ENCODE data around the gene TMEM176B.
"Not testable (repeated sequence)": the region's sequence is repeated elsewhere in the genome, so short reads cannot be mapped to it uniquely, and the experiment has no call there.

The TMEM176B gene

GRCh38 chr7:150780292-150780691 lies 19.9 kb downstream of the TMEM176B start:
- peaks cover 2% of the 10 kb centered on the region for H3K4me1 ChIP-seq (ENCODE audit: control insufficient read depth, insufficient read depth, low read length)
- H3K27ac ChIP-seq (ENCODE audit: low read depth, low read length), result no peak overlapping the region
- H3K9ac ChIP-seq (ENCODE audit: low read length), result no peak overlapping the region
- H3K27me3 ChIP-seq (ENCODE audit: control insufficient read depth, insufficient read depth, low read length), result no peaks in the 10 kb centered on the region
- no peak overlapping the region for H3K4me3 ChIP-seq (ENCODE audit: low read length)
- no peaks in the 10 kb centered on the region for H3K36me3 ChIP-seq (ENCODE audit: control insufficient read depth, insufficient read depth, low read length)

DNA sequence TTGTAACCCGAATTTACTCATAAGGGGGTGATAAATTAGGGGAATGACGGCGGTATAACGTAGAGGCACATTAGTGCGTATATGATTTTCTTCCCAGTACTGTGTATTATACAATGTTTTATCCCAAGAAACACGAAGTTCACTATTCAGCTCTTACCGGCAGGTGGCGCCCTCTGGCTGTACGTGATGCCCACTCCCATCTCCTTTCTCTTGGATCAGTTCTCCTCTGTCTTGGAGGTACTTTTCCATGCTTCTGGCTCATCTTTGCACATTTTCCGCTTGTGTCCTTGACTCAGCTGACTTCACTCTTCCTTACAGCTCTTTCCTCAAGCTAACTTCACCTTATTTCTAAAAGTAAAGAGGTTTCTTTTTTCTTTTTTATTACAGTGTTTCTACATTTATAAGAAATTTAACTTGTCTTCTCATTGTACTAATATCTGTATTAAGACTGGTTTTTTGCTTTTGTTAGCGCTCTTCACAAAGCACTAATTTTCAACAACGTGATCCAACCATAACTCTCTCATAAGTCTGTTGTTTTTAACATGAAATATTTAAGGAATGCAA lies 21.3 kb downstream of the TMEM176B start:
- Histone ChIP-seq H3K36me3 (ENCODE audit: control insufficient read depth, insufficient read depth, low read length) (no peaks in the 10 kb centered on the region), H3K9ac (ENCODE audit: low read length) (no peak overlapping the region), H3K4me1 (ENCODE audit: control insufficient read depth, insufficient read depth, low read length) (peaks cover 2% of the 10 kb centered on the region), H3K4me3 (ENCODE audit: low read length) (no peak overlapping the region), H3K27me3 (ENCODE audit: control insufficient read depth, insufficient read depth, low read length) (no peaks in the 10 kb centered on the region), H3K27ac (ENCODE audit: low read depth, low read length) (no peak overlapping the region)

- Histone ChIP-seq H3K27me3 (ENCODE audit: control insufficient read depth, insufficient read depth, low read length) (no peaks in the 10 kb centered on the region), H3K27ac (ENCODE audit: low read depth, low read length) (no peak overlapping the region), H3K36me3 (ENCODE audit: control insufficient read depth, insufficient read depth, low read length) (no peaks in the 10 kb centered on the region), H3K9ac (ENCODE audit: low read length) (no peak overlapping the region), H3K4me3 (ENCODE audit: low read length) (no peak overlapping the region), H3K4me1 (ENCODE audit: control insufficient read depth, insufficient read depth, low read length) (peaks cover 2% of the 10 kb centered on the region)
Observed at GRCh38 chr7:150778014-150778737, 22.0 kb downstream of the TMEM176B start.

DNA sequence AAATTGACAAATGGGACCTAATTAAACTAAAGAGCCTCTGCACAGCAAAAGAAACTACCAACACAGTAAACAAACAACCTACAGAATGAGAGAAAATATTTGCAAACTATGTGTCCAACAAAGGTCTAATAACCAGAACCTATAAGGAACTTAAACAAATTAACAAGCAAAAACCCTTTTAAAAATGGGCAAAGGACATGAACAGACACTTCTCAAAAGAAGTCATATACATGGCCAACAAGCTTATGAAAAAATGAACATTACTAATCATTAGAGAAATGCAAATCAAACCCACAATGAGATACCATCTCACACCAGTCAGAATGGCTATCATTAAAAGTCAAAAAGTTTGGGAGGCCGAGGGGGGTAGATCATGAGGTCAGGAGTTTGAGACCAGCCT lies 26.0 kb downstream of the TMEM176B start:
- H3K27ac ChIP-seq (ENCODE audit: low read depth, low read length); H3K27me3 ChIP-seq (ENCODE audit: control insufficient read depth, insufficient read depth, low read length); H3K9ac ChIP-seq (ENCODE audit: low read length); H3K36me3 ChIP-seq (ENCODE audit: control insufficient read depth, insufficient read depth, low read length); H3K4me1 ChIP-seq (ENCODE audit: control insufficient read depth, insufficient read depth, low read length); H3K4me3 ChIP-seq (ENCODE audit: low read length): not testable (repeated sequence)

DNA sequence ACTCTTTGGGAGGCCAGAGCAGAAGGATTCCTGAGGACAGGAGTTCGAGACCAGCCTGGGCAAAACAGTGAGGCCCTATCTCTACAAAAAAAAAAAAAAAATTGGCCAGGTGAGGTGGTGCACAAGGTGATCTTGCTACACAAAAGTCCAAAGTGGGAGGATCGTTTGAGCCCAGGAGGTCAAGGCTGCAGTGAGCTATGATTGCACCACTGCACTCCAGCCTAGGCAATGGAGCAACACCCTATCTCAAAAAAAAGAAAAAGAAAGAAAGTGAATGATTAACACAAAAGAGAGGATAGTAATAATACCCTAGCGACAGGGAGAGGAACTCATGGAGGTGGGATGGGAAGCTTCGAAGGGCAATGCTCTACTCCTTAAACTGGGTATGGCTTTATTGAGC lies 30.4 kb downstream of the TMEM176B start:
- no peak overlapping the region for H3K4me3 ChIP-seq (ENCODE audit: low read length)
- H3K27me3 ChIP-seq (ENCODE audit: control insufficient read depth, insufficient read depth, low read length), result no peaks in the 10 kb centered on the region
- no peaks in the 10 kb centered on the region for H3K4me1 ChIP-seq (ENCODE audit: control insufficient read depth, insufficient read depth, low read length)
- no peak overlapping the region for H3K27ac ChIP-seq (ENCODE audit: low read depth, low read length)
- H3K9ac ChIP-seq (ENCODE audit: low read length), result no peak overlapping the region
- no peaks in the 10 kb centered on the region for H3K36me3 ChIP-seq (ENCODE audit: control insufficient read depth, insufficient read depth, low read length)

DNA sequence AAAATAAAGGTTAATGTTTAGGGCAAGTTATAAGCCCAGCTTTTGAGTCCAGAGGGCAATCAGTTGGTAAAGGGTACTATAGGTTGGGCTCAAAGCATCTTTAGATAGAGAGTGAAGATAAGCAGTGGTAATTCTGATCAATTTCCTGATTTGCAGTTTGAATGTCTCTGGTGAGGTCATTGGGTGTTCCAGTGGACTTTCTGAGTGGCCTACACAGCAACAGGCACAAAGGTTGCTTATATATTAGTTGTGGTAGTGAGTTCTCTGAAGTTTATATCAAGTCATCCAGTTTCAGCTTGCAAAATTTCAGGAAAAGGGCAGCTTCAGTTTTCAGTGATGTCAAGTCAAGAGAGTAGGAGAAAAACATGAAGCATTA lies 33.8 kb downstream of the TMEM176B start:
- Histone ChIP-seq H3K36me3 (ENCODE audit: control insufficient read depth, insufficient read depth, low read length) (no peaks in the 10 kb centered on the region), H3K27ac (ENCODE audit: low read depth, low read length) (no peak overlapping the region), H3K4me1 (ENCODE audit: control insufficient read depth, insufficient read depth, low read length) (no peaks in the 10 kb centered on the region), H3K9ac (ENCODE audit: low read length) (no peak overlapping the region), H3K4me3 (ENCODE audit: low read length) (no peak overlapping the region), H3K27me3 (ENCODE audit: control insufficient read depth, insufficient read depth, low read length) (no peaks in the 10 kb centered on the region)

DNA sequence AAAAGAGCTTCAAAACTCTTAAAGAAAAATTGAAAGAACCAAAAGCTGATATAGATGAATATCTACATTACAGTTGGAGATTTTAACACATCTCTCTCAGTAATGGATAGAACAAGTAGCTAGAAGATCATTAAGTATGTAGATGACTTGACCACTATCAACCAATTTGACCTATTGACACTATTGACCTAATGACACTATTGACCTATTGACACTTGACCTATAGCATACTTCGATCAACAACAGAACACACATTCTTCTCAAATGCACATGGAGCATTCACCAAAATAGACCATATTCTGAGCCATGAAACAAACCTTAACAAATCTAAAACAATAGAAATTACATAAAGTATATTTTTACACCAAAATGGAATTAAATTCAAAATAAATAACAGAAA lies 40.7 kb downstream of the TMEM176B start:
- Histone ChIP-seq H3K4me3 (ENCODE audit: low read length) (no peak overlapping the region), H3K27ac (ENCODE audit: low read depth, low read length) (no peak overlapping the region), H3K27me3 (ENCODE audit: control insufficient read depth, insufficient read depth, low read length) (no peaks in the 10 kb centered on the region), H3K4me1 (ENCODE audit: control insufficient read depth, insufficient read depth, low read length) (no peaks in the 10 kb centered on the region), H3K36me3 (ENCODE audit: control insufficient read depth, insufficient read depth, low read length) (no peaks in the 10 kb centered on the region), H3K9ac (ENCODE audit: low read length) (no peak overlapping the region)

DNA sequence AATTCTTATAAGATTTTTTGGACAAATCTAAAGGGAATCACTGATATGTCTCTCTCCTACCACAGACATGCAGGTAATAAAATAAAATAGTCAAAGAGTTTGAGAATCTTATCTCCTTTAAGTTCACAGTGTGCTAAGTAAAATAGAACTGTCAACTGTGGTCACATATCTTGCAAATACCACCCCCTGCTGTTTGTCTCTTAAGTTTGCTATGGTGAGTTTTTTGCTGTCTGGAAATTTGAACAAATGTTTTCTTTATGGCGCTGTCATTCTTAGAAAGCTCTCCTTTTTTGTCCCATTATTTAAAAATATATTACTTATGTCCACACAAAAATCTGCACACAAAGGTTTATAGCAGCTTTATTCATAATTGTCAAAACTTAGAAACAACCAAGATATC lies 43.3 kb downstream of the TMEM176B start:
- H3K27ac ChIP-seq (ENCODE audit: low read depth, low read length), result no peak overlapping the region
- H3K9ac ChIP-seq (ENCODE audit: low read length), result no peak overlapping the region
- no peaks in the 10 kb centered on the region for H3K27me3 ChIP-seq (ENCODE audit: control insufficient read depth, insufficient read depth, low read length)
- H3K4me1 ChIP-seq (ENCODE audit: control insufficient read depth, insufficient read depth, low read length), result no peaks in the 10 kb centered on the region
- H3K4me3 ChIP-seq (ENCODE audit: low read length), result no peak overlapping the region
- no peaks in the 10 kb centered on the region for H3K36me3 ChIP-seq (ENCODE audit: control insufficient read depth, insufficient read depth, low read length)

DNA sequence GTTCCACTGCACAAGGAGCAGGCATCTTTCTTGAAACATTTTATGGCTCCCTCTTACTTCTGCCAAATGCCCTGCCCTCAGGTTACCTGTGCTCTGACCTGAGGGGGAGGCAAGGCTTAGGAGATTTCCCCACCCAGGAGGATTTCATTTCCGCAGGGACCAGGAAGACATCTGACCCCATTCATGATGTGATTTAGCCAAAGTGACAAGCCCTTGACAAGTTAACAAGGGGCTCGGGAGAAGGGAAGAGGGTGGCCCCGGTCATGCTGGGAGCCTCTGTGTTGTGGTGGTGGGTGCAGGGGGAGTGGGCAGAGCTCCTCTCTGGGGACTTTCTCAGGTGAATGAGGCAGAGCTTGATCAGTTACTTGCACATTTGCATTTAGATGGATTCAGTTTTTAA lies 44.0 kb downstream of the TMEM176B start:
- Histone ChIP-seq H3K9ac (ENCODE audit: low read length) (no peak overlapping the region), H3K4me3 (ENCODE audit: low read length) (no peak overlapping the region), H3K4me1 (ENCODE audit: control insufficient read depth, insufficient read depth, low read length) (no peaks in the 10 kb centered on the region), H3K27ac (ENCODE audit: low read depth, low read length) (no peak overlapping the region), H3K27me3 (ENCODE audit: control insufficient read depth, insufficient read depth, low read length) (no peaks in the 10 kb centered on the region), H3K36me3 (ENCODE audit: control insufficient read depth, insufficient read depth, low read length) (no peaks in the 10 kb centered on the region)

DNA sequence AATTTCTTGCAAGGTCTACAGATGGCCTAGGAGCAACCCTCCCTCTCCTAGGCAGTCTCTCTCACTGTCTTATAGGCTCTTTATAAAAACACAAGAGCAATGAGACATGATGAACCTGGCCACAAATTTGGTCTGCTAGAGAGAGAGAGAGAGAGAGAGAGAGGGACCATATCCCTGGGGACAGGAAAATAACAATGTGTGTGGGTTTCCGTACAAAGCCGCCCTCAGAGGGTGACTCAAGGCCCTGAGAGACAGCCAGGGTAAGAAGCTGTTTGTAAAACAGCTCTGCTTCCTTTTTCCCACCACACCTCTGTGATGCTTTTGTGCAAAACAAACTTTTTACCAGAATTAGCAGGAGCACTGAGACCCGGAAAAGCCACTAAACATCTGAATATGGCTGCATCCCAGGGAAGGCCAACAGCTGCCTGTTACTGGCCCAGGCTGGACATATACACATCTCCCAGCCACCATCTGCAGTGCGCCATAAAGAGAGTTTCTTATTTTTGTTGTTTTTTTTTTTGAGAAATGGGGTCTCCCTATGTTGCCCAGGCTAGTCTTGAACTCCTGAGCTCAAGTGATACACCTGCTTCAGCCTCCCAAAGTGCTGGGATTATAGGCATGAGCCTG lies 44.6 kb downstream of the TMEM176B start:
- Histone ChIP-seq H3K27me3 (ENCODE audit: control insufficient read depth, insufficient read depth, low read length) (no peaks in the 10 kb centered on the region), H3K4me3 (ENCODE audit: low read length) (no peak overlapping the region), H3K9ac (ENCODE audit: low read length) (no peak overlapping the region), H3K27ac (ENCODE audit: low read depth, low read length) (no peak overlapping the region), H3K36me3 (ENCODE audit: control insufficient read depth, insufficient read depth, low read length) (no peaks in the 10 kb centered on the region), H3K4me1 (ENCODE audit: control insufficient read depth, insufficient read depth, low read length) (no peaks in the 10 kb centered on the region)

- Histone ChIP-seq H3K27ac (ENCODE audit: low read depth, low read length) (no peak overlapping the region), H3K9ac (ENCODE audit: low read length) (no peak overlapping the region), H3K36me3 (ENCODE audit: control insufficient read depth, insufficient read depth, low read length) (no peaks in the 10 kb centered on the region), H3K4me3 (ENCODE audit: low read length) (no peak overlapping the region), H3K4me1 (ENCODE audit: control insufficient read depth, insufficient read depth, low read length) (no peaks in the 10 kb centered on the region), H3K27me3 (ENCODE audit: control insufficient read depth, insufficient read depth, low read length) (no peaks in the 10 kb centered on the region)
Observed at GRCh38 chr7:150754951-150755350, 45.2 kb downstream of the TMEM176B start.

DNA sequence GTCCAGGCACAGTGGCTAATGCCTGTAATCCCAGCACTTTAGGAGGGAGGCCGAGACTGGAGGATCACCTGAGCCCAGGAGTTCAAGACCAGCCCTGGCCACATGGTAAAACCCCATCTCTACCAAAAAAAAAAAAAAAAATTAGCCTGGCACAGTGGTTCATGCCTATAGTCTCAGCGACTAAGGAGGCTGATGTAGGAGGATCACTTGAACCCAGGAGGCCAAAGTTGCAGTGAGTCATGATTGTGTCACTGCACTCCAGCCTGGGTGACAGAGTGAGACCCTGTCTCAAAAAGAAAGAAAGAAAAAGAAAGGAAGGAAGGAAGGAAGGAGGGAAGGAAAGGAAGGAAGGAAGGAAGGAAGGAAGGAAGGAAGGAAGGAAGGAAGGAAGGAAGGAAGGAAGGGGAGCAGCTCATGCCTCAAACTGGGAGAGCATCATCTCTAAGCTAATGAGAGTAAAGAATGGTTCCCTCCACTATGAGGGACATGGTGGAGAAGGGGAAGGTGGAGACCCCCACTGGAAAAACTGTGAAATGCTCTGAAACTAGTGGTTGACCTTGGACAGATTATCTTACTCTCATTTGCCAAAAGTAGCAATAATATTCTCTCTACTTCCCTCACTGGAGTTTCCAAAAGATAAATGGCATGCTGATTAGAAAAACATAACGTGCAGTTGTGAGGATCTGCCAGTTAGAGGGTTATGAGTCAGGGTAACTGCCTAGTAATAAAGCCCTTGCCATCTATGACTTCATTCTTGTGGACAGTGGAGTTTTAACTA lies 46.1 kb downstream of the TMEM176B start:
- no peaks in the 10 kb centered on the region for H3K27me3 ChIP-seq (ENCODE audit: control insufficient read depth, insufficient read depth, low read length)
- H3K4me3 ChIP-seq (ENCODE audit: low read length), result no peak overlapping the region
- no peaks in the 10 kb centered on the region for H3K4me1 ChIP-seq (ENCODE audit: control insufficient read depth, insufficient read depth, low read length)
- no peak overlapping the region for H3K27ac ChIP-seq (ENCODE audit: low read depth, low read length)
- no peaks in the 10 kb centered on the region for H3K36me3 ChIP-seq (ENCODE audit: control insufficient read depth, insufficient read depth, low read length)
- no peak overlapping the region for H3K9ac ChIP-seq (ENCODE audit: low read length)

Measured in rectal smooth muscle tissue (tissue), 1 donor.